HG02884 (cell line): ENCODE measurements around the gene DNAJC7.
A peak's percentile ranks its signal among the peaks of the same experiment; 100 is the strongest.

Experiments
- ATAC-seq: cut with Tn5 transposase; IDR thresholded peaks from one replicate; pipeline ENCODE4 v1.9.1; 2021; ENCODE audit warnings: mild to moderate bottlenecking, moderate library complexity; ENCODE audit not compliant: unreplicated experiment

DNAJC7 gene, protein sequence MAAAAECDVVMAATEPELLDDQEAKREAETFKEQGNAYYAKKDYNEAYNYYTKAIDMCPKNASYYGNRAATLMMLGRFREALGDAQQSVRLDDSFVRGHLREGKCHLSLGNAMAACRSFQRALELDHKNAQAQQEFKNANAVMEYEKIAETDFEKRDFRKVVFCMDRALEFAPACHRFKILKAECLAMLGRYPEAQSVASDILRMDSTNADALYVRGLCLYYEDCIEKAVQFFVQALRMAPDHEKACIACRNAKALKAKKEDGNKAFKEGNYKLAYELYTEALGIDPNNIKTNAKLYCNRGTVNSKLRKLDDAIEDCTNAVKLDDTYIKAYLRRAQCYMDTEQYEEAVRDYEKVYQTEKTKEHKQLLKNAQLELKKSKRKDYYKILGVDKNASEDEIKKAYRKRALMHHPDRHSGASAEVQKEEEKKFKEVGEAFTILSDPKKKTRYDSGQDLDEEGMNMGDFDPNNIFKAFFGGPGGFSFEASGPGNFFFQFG

DNA sequence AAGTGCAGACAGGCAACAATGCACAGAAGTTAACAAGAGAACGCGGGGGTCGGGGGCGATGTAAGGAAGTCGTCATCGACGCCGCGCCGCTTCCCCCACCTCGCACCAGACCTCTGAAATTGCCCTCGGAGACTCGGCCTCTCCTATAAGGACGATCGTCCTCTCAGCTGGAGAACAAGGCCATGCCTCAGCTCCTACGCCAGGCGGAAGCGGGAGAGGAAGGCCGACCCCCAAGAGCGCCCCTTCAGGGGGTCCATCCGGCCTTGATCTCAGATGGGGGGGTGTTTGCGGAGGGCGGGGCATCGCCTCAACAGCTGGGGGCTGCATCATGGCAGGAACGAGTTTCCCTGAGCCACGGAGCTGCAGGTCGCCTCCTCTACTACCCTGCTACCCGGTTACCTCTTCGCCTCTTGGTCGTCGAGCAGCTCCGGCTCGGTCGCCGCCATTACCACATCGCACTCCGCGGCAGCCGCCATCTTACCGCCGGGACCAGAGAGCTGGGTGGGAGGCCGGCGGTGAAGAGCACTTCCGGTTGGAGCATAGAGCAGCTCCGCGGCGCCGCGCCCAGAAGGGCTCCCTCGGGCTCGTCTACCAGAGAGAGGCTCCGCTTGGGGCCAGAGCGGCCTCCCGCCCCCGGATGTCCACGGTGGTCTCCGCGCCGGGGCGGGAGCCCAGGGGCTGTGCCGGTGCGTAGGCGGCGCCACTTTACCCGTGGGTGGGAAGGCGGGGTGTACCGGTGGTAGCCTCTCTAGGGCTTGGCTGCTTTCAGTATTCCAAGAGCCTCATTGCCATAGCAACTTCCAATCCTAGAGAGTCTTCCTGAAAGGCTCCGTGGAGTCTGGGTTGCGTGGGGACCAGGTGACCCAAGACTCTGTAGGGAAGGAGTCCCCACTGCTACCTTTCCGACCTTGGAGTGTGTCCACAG is at the start of gene DNAJC7:
TSS of gene DNAJC7 (minus strand) at position 499 of the 925 bp plus-strand sequence. CDS start at position 476, 23 bp downstream.
- peak; percentile 68 for ATAC-seq

DNA sequence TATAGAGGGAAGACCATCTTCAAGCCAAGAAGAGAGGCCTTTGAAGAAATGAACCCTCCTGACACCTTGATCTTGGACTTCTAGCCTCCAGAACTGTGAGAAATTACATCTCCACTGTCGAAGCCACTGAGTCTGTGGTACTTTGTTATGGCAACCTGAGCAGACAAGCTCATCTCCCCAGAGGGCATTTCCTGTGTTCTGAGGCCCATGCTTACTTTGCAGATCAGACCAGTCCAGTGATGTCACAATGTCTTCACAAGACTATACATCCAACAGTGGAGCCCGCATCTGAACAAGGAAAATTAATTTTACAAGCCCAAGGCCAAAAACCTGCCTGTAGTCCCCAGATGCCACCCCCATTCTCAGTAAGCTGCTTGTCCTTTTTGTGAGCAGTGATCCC is 48.0 kb upstream of the DNAJC7 start:
- no peak for ATAC-seq

DNA sequence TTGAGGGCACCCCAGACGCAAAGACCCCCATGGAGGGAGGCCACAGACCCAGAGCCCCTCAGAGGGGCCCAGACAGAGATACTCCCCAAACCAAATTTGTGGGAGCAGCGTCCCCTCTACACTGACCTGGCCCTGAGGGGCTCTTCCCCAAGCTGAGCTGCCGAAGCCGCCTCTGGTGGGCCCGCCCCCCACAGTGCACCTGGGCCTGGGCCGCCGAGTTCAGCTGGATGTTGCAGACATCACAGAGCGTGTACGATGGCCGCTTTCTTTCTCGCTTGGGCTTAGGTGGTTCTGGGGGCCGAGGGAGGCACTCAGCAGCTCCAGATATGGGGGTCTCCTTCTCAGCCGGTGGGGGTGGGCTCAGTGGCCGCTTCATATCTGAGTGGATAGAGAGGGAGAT is 45.4 kb upstream of the DNAJC7 start:
- ATAC-seq: no peak

DNA sequence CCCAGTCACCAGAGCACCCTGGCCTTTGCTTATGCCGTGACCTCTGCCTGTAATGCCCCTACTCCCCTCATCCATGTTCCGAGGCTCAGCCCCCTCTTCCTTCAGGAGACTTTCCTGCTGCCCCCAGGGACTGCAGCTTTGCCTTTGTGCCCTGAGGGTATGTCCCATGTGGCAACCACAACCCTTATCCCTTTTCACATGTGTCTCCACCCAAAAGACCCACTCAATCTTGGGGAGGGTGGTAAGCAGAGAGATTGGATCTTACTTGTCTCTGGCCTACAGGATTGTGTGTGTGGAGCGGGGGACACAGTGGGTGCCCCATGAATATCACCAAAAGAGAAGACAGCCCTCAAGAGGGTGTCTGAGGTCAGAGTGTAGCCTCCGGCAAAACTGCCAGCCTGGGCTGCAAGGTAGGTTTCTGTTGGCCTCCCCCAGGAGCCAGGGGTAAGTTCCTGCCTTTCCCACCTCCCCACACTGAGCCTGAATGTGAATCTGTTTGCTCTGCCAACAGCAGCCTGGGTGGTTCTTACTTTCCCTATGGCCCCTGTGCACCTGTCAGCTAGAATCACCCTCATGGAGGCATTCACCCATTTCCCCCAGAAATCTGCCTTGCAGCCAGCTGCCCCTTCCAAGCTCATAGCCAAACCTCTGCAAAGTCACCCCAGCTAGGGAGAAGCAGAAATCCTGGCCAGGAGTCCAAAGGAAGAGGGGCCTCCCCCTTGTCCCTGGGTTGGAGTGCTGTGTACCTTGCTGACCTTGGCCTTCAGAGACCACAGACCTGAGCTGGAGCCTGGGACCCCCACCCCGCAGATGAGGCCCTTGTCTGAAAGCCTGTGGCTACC is 44.6 kb upstream of the DNAJC7 start:
- no peak for ATAC-seq

DNA sequence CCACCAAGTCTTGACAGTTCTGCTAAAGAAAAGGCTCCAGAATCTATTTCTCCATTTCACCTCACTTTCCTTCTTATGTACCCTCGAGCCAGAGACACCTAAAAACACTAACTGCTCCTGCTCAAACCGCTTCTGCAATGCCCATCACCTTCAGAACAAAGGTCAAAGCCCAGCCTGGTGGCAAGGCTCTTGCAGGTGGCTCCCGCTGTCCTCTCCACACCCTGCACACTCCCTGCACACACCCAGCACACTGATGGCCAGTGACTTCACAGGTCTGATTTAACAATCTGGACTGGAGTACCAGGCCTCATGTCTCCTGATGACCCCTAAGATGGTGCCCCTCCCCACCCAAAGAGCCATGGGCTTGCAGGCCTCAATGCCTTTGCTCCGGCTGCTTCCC is 43.0 kb upstream of the DNAJC7 start:
- ATAC-seq: no peak

DNA sequence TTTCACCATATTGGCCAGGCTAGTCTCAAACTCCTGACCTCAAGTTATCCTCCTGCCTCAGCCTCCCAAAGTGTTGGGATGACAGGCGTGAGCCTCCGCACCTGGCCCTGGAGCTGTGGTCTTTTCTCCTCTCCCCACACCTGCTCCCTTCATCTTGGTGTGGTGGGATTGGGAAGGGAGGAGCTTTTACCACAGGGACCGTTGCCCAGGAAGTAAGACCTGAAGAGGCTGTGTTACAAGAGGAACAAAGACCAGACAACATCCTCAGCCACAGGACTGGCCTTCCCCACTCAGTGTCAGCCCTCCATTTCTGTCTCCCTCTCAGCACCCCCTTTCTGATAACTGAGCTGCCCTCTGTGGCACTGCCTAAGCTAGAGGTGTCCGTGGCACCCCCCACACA is 42.6 kb upstream of the DNAJC7 start:
- no peak for ATAC-seq

DNA sequence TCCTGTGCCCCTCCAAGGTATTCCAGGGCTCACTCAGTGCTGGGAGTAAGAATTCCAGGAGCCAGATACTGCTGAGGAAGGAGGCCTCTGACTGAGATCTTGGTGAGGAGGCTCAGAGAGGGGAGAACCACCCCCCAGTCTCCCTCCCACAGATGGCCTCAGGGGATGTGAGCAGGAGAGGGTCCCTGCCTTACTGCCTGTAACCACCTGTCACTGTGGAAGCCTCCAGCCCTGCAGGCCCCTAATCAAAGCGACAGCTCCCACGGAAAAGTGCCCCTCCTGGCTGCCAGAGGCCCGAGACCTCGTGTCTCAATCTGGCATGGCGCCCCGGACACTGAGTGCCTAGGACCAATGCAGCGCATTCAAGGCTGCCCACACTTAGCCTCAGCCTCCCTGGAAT is 40.8 kb upstream of the DNAJC7 start:
- no peak for ATAC-seq

DNA sequence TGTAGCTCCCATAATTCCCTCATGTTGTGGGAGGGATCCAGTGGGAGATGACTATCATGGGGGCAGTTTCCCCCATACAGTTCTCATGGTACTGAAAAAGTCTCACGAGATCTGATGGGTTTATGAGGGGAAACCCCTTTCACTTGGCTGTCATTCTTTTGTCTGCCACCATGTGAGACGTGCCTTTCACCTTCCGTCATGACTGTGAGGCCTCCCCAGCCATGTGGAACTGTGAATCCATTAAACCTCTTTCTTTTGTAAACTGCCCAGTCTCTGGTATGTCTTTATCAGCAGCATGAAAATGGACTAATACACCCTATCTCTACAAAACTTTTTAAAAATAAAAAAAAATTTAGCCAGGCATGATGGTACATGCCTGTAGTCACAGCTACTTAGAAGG is 39.4 kb upstream of the DNAJC7 start:
- no peak for ATAC-seq

DNA sequence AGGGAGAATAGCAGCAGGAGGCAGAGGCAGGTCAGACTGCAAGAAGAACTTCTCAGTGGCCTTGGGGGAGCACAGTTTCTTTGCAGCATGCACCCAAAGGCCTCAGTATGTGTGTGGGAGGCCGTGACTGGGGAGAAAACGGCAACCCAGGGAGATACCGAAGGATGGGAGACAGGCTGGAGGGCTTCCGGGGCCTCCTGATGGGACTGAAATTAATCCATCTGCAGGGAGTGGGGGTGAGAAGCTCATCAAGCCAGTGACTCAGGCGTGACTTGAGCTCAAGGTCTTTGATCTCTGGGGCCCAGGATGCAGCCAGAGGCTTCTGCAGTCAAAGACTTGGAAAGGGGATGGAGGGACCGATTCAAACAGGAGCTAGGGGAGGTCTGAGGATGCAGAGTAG is 38.3 kb upstream of the DNAJC7 start:
- ATAC-seq: no peak

DNA sequence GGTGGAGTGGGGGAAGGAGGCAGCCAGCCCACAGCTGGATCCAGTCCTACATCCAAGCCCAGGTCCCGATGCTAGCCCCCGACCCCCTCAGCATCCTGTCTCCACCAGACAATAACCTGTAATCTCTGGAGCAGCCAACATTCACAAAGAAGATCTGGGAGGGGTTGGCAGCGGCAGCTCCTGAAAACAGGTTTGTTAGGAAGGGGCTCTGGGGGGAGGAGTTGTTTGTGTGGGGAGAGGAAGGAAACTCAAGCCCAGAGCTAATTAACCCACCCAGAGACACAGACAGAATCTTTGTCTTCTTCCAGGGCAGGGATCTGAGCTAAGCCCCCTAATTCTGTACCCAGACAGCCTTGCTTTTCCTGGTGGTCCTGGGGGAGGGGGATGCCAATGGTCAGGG is 37.8 kb upstream of the DNAJC7 start:
- no peak for ATAC-seq

DNA sequence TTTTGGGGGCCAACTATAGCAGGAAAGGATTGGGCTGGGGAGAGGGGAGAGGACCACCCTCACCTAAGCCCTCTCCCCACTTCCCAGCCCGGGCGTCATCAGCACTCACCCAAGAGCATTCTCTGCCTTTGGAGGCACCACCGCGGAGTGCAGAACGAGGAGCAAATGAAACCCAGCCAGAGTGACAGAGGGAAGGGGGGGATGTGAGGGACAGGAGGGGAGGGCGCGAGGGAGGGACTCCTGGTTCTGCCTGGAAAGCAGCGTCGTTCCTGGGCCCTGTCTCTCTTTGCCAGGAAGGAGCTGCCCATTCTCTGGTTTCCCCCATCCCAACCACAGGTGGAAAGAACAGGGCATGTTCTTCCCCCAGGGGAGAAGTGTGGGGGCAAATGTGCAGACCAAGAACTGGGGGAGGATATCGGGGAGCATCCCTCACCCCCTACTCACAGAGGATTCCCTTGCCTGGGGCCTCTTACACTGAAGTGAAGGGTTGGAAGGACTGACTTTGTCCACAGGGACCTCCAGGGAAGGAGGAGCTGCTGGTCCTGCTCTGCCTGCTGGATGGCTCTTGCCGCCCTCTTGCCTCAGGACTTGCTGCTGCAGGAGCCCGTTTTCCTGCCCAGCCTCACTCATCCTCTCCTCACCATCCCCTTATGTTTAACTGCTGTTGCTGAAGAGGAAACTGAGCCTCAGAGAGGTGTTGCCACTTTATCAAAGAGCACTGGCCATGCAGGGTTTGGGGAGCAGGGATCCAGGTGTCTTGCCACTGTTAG is 36.7 kb upstream of the DNAJC7 start:
- ATAC-seq: no peak

DNA sequence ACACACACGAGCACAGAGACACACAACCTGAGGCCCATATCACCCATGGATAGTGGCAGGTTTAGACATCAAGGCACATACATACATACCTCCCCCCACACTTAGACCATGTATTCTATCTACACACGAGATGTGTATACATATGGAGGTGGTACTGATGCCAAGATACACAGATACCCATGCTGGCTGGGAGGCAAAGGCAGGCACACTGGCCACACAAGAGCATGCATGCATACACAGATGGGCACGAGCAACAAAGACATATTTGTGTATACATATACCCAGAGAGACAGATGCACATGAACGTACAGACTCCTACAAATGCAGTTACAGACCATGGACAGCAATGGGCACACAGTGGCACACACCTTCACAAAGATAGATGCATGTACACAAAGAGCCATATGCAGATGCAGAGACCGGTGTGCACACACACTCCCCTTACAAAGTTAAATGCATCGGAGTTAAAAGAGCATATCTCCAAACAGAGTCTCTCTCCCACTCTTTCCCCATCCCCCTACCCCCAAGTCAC is 35.2 kb upstream of the DNAJC7 start:
- no peak for ATAC-seq

DNA sequence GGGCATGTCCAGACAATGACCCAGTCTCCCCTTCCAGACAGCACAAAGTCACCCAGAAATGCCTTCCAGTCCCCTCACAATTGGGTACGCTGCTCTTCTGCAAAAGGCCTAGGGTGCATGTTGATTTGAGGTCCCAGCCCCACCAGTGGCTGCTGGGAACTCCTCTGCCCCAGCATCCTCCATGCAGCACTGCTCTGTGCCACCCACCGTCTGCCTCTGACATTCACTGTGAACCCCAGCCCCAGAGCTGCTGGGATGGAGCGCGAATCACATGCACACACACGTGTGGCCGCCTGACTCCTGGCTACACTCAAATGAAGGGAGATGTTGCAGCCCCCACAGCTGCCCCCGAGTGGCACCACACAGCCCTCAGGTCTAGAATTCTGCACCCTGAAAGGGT is 34.4 kb upstream of the DNAJC7 start:
- ATAC-seq: no peak

DNA sequence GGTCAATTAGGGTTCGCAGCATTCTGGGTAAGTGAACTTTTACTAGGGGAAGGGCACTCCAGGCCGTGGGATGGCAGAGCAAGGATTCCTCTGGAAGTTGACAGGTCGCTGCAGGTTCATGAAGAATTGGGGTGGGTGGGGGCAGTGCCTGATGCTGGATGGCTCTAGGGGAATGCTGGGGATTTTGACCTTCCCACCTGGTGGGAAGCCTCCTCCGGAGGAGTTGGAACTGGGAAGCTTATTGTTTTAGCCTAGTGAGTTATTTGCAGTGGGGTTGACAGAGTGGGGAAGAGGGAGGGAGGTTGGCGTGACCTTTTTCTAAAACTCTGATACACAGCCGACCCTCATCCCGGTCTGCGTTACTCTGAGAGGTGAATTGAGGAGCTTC is 33.8 kb upstream of the DNAJC7 start:
- no peak for ATAC-seq

DNA sequence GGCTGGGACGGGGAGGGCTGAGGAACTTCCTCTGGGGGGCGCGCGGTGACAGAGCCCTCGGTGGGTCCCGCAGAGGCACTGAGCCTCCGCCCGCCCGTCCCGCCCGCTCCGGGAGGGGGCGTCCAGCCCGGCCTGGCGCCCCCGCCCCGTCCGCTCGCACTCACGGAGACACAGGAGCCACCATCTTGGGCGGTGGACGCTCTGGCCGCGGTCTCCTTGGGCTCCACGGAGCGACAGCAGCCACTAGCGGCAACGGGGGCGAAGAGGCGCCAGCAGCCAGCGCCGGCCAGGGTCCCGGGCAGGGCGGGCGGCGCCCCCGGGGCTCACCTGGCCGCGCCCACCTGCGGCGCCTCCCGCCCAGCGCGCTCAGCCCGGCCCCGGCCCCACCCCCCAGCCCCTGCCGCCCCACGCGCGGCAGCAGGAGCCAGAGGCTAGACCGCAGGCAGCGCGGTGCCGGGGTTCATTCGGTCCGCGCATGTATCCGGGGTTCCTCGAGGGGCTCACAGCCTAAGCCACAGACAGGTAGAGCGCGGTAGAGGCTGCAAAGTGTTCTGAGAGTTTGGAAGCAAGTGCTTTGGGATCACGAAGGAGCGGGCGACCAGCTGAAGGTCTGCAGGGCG is 33.3 kb upstream of the DNAJC7 start, which contains the start of gene C17orf113:
TSS of gene C17orf113 (minus strand) at position 209 of the 620 bp plus-strand sequence. CDS start 7,225 bp downstream, outside the sequence.
- ATAC-seq: no peak

DNA sequence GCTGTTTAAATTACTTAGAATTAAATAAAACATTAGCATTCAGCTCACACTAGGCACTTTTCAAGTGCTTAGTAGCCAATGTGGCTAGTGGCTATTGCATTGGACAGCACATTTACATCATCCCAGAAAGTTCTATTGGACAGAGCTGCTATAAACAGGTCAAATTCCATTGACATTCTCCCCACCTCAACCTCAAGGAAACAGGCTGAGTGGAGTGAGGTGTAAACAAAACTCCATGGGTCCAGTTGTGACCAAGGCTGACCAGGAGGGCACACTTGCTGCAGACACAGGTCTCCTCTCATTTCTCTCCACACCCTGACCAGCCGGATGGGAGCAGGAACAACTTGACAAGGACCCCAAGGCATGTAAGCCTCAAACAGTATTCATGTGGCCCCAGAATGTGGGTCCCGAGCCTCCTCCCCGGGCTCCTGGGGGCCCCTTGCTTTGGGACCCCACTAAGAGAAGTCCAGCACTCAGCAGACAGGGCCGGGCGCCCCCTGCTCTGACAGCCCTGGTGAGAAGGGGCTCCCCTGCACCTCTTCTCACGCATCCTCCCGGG is 32.7 kb upstream of the DNAJC7 start:
- no peak for ATAC-seq

DNA sequence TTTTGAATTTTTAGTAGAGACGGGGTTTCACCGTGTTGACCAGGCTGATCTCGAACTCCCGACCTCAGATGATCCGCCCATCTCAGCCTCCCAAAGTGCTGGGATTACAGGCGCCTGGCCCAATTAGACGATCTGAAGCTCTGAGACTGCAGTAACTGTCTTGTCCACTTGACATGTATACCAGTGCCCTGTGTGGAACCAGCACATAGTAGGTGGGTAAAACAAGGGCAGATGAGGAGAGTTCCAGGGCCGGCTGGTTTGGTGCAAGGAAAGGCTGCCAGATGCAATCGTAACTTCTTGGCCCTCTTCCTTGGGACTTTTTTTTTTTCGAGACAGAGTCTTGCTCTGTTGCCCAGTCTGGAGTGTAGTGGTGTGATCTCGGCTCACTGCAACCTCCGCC is 30.1 kb upstream of the DNAJC7 start:
- no peak for ATAC-seq

DNA sequence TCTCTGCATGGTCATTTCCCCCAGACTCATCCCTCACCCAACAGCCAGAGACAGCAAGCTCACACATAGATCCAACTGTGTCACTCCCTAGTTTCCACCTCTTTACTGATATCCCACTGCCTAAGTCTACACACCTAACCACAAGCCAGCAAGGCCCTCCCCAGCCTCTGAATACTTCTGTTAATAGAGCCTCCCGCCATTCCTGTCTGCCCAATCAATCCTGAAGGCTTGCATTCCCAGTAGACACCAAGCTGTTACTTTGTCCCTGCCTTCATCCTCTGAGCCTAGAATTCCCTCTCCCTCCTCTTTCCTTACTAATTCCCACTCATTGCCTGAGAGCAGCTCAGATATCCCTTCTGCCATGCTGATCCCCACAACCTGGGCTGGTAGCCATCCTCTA is 28.5 kb upstream of the DNAJC7 start:
- no peak for ATAC-seq
